H1 (cell line): ENCODE measurements around the gene EXOSC10. TPM values are rescaled to one million over a fixed set of nuclear protein-coding genes. Genes with fewer than 3 reads are reported as not detected.

Experiments
- CTCF ChIA-PET: fragments of 300-600 bp; sonication (Branson Sonifier 250); formaldehyde crosslinking; loops from one replicate; lab custom pipeline; 2021; ENCODE audit not compliant: partially characterized antibody; lab: Charles Lee
- POLR2A ChIA-PET: fragments of 300-600 bp; sonication (Branson Sonifier 250); formaldehyde crosslinking; loops from one replicate; lab custom pipeline; 2021; ENCODE audit warnings: inconsistent platforms; ENCODE audit not compliant: partially characterized antibody; lab: Charles Lee
- DNase-seq, 2 experiments: peaks; one replicate each; pipeline versions ENCODE4 v3.0.0 to v3.0.0-alpha.2; 2010 to 2022; ENCODE audit warnings: low spot score in 2 of 2, low read depth in 1 of 2, mixed read lengths in 1 of 2
- FAIRE-seq: peaks from 2 replicates; lab custom pipeline; 2011; peaks lifted over from hg19 to GRCh38; lab: Jason Lieb, UNC
- H2AFZ ChIP-seq: 2 replicates; pipeline ENCODE4 v1.8.1; 2012; ENCODE audit warnings: low read length, inconsistent platforms
- H2AK5ac ChIP-seq: 2 replicates; pipeline ENCODE4 v1.6.1; 2013; ENCODE audit warnings: low read depth, low read length
- H2BK120ac ChIP-seq: replicated peaks from 2 replicates; pipeline ENCODE3; 2013; ENCODE audit warnings: low read depth, low read length, inconsistent platforms
- H2BK12ac ChIP-seq: 2 replicates; pipeline ENCODE4 v1.6.1; 2013; ENCODE audit warnings: low read depth, low read length
- H2BK15ac ChIP-seq: 2 replicates; pipeline ENCODE4 v1.6.1; 2013; ENCODE audit warnings: low read length
- H2BK20ac ChIP-seq: 2 replicates; pipeline ENCODE4 v1.6.1; 2013; ENCODE audit warnings: low read length
- H2BK5ac ChIP-seq: 2 replicates; pipeline ENCODE4 v1.6.1; 2013; ENCODE audit warnings: low read depth, low read length
- H3K14ac ChIP-seq: 2 replicates; pipeline ENCODE4 v1.6.1; 2013; ENCODE audit warnings: inconsistent platforms; ENCODE audit not compliant: insufficient read length
- H3K18ac ChIP-seq: 2 replicates; pipeline ENCODE4 v1.6.1; 2013; ENCODE audit warnings: low read length; ENCODE audit errors: extremely low read depth
- H3K23ac ChIP-seq: 2 replicates; pipeline ENCODE4 v1.6.1; 2013; ENCODE audit warnings: inconsistent platforms; ENCODE audit not compliant: insufficient read length
- H3K23me2 ChIP-seq: 2 replicates; pipeline ENCODE4 v1.6.1; 2013; ENCODE audit warnings: low read depth, low read length
- H3K27ac ChIP-seq: 2 replicates; pipeline ENCODE4 v1.6.1; 2011; ENCODE audit warnings: low read depth, low read length, inconsistent platforms
- H3K27me3 ChIP-seq, 4 experiments: replicated peaks in 1 of 4; 1 replicate in 1 of 4; 2 replicates in 3 of 4; pipeline versions ENCODE4 v1.6.1 to v1.8.1; 2011 to 2013; ENCODE audit warnings: low read length in 3 of 4, mild to moderate bottlenecking in 3 of 4, inconsistent platforms in 2 of 4, mixed read lengths in 2 of 4, moderate library complexity in 1 of 4; ENCODE audit not compliant: control insufficient read depth in 3 of 4, insufficient read depth in 3 of 4; ENCODE audit errors: extremely low read depth in 1 of 4
- H3K36me3 ChIP-seq, 4 experiments: 2 replicates each; pipeline versions ENCODE4 v1.6.1 to v1.8.1; 2011 to 2013; ENCODE audit warnings: mild to moderate bottlenecking in 4 of 4, low read length in 3 of 4, moderate library complexity in 2 of 4, control low read depth in 1 of 4, inconsistent platforms in 1 of 4; ENCODE audit not compliant: insufficient read depth in 4 of 4, control insufficient read depth in 2 of 4
- H3K4ac ChIP-seq: replicated peaks from 2 replicates; pipeline ENCODE3; 2013; ENCODE audit warnings: low read length, low read depth, mixed read lengths, inconsistent platforms; ENCODE audit not compliant: insufficient read length
- H3K4me1 ChIP-seq, 4 experiments: replicated peaks in 1 of 4; 1 replicate in 1 of 4; 2 replicates in 3 of 4; pipeline versions ENCODE4 v1.6.1 to v1.8.1; 2011 to 2013; ENCODE audit warnings: low read length in 3 of 4, inconsistent platforms in 2 of 4, mixed read lengths in 1 of 4; ENCODE audit not compliant: insufficient read depth in 4 of 4, control insufficient read depth in 3 of 4
- H3K4me2 ChIP-seq, 2 experiments: 2 replicates each; pipeline versions ENCODE4 v1.6.1 to v1.8.1; 2011 to 2013; ENCODE audit warnings: low read depth in 2 of 2, low read length in 2 of 2, control low read depth in 1 of 2, inconsistent platforms in 1 of 2, mild to moderate bottlenecking in 1 of 2; ENCODE audit not compliant: insufficient read depth in 1 of 2
- H3K4me3 ChIP-seq, 4 experiments: fragments of 200-600, 300-600 bp in 1 of 4; sonication (generic), shearing (Covaris generic), sonication (Bioruptor Twin) in 1 of 4; 2 replicates each; pipeline versions ENCODE4 v1.5.1 to v1.8.1; 2011 to 2016; ENCODE audit warnings: low read length in 4 of 4, low read depth in 3 of 4, control low read depth in 2 of 4, inconsistent platforms in 2 of 4, mild to moderate bottlenecking in 2 of 4, mixed read lengths in 1 of 4, moderate library complexity in 1 of 4; ENCODE audit not compliant: insufficient read depth in 2 of 4; ENCODE audit errors: extremely low read depth in 1 of 4
- H3K56ac ChIP-seq: replicated peaks from 2 replicates; pipeline ENCODE3; 2013; ENCODE audit warnings: low read depth, mild to moderate bottlenecking, mixed read lengths, low read length, inconsistent platforms; ENCODE audit not compliant: insufficient read length
- H3K79me1 ChIP-seq: 2 replicates; pipeline ENCODE4 v1.6.1; 2013; ENCODE audit warnings: low read depth, low read length, control low read depth
- H3K79me2 ChIP-seq, 2 experiments: 2 replicates each; pipeline versions ENCODE4 v1.6.1 to v1.8.1; 2012 to 2013; ENCODE audit warnings: low read length in 2 of 2, mild to moderate bottlenecking in 2 of 2, inconsistent platforms in 1 of 2; ENCODE audit not compliant: insufficient read depth in 2 of 2, control insufficient read depth in 1 of 2
- H3K9ac ChIP-seq, 4 experiments: replicated peaks in 1 of 4; 1 replicate in 1 of 4; 2 replicates in 3 of 4; pipeline versions ENCODE4 v1.6.1 to v1.8.1; 2011 to 2013; ENCODE audit warnings: low read depth in 3 of 4, low read length in 3 of 4, control low read depth in 2 of 4, mild to moderate bottlenecking in 2 of 4, moderate library complexity in 2 of 4, inconsistent platforms in 1 of 4; ENCODE audit errors: extremely low read depth in 1 of 4
- H3K9me3 ChIP-seq, 2 experiments: 2 replicates each; pipeline versions ENCODE4 v1.6.1 to v1.8.1; 2012 to 2013; ENCODE audit warnings: mild to moderate bottlenecking in 2 of 2, moderate library complexity in 2 of 2, control low read depth in 1 of 2, inconsistent platforms in 1 of 2, low read depth in 1 of 2, low read length in 1 of 2, mixed read lengths in 1 of 2; ENCODE audit not compliant: insufficient read depth in 2 of 2
- H4K20me1 ChIP-seq, 2 experiments: replicated peaks in 1 of 2; 2 replicates each; pipeline versions ENCODE3 to v1.8.1; 2011 to 2013; ENCODE audit warnings: inconsistent platforms in 2 of 2, low read length in 2 of 2, mild to moderate bottlenecking in 1 of 2; ENCODE audit not compliant: insufficient read depth in 2 of 2, control insufficient read depth in 1 of 2
- H4K5ac ChIP-seq: 2 replicates; pipeline ENCODE4 v1.6.1; 2013; ENCODE audit warnings: low read length, low read depth, mixed read lengths, inconsistent platforms; ENCODE audit not compliant: insufficient read length
- H4K8ac ChIP-seq: 2 replicates; pipeline ENCODE4 v1.8.0; 2013; ENCODE audit warnings: mild to moderate bottlenecking, moderate library complexity, low read length, inconsistent platforms; ENCODE audit not compliant: insufficient read depth; ENCODE audit errors: extremely low read depth
- H4K91ac ChIP-seq: replicated peaks from 2 replicates; pipeline ENCODE3; 2013; ENCODE audit warnings: low read length, mixed read lengths, inconsistent platforms; ENCODE audit not compliant: insufficient read length
- ASH2L ChIP-seq: fragments of 200-600, 300-600 bp; sonication (generic); IDR thresholded peaks from one replicate; pipeline ENCODE4 v1.7.1; 2017; ENCODE audit warnings: low read length
- BACH1 ChIP-seq: IDR thresholded peaks from 2 replicates; pipeline ENCODE4 v1.6.1; 2012; ENCODE audit warnings: low read length, improper control_type of control experiment
- CHD1 ChIP-seq: IDR thresholded peaks from 2 replicates; pipeline ENCODE4 v1.6.1; 2012; ENCODE audit warnings: low read depth, low read length, improper control_type of control experiment
- CHD2 ChIP-seq: IDR thresholded peaks from 2 replicates; pipeline ENCODE4 v1.6.1; 2012; ENCODE audit warnings: low read length, improper control_type of control experiment
- EZH2 ChIP-seq: fragments of 200-600 bp; sonication (generic); IDR thresholded peaks from 2 replicates; pipeline ENCODE4 v1.7.1; 2012; ENCODE audit warnings: low read depth, mild to moderate bottlenecking, moderate library complexity, low read length, inconsistent platforms; ENCODE audit not compliant: severe bottlenecking
- GTF2F1 ChIP-seq: IDR thresholded peaks from 2 replicates; pipeline ENCODE4 v1.6.1; 2012; ENCODE audit warnings: low read depth, low read length, improper control_type of control experiment, borderline replicate concordance
- NANOG ChIP-seq: IDR thresholded peaks from 2 replicates; pipeline ENCODE4 v1.6.1; 2011; ENCODE audit warnings: low read length, low read depth, mild to moderate bottlenecking, inconsistent platforms; ENCODE audit not compliant: insufficient read depth, poor library complexity, severe bottlenecking
- NRF1 ChIP-seq: IDR thresholded peaks from 2 replicates; pipeline ENCODE4 v1.6.1; 2011; ENCODE audit warnings: mild to moderate bottlenecking, low read depth, low read length, improper control_type of control experiment
- PHF8 ChIP-seq: fragments of 200-600 bp; sonication (generic); conservative IDR thresholded peaks from 2 replicates; pipeline ENCODE4 v1.7.1; 2012; ENCODE audit warnings: low read depth, mild to moderate bottlenecking, inconsistent platforms, low read length, moderate library complexity
- POLR2AphosphoS5 ChIP-seq: IDR thresholded peaks from 2 replicates; pipeline ENCODE4 v1.6.1; 2011; ENCODE audit warnings: low read depth, low read length
- POU5F1 ChIP-seq: IDR thresholded peaks from 2 replicates; pipeline ENCODE4 v1.6.1; 2011; ENCODE audit warnings: low read depth, mild to moderate bottlenecking, low read length, moderate library complexity
- SIN3A ChIP-seq, 2 experiments: IDR thresholded peaks in 1 of 2; conservative IDR thresholded peaks in 1 of 2; 2 replicates each; pipeline ENCODE4 v1.6.1; 2011 to 2012; ENCODE audit warnings: low read length in 2 of 2, improper control_type of control experiment in 1 of 2, low read depth in 1 of 2, mild to moderate bottlenecking in 1 of 2
- SIRT6 ChIP-seq: IDR thresholded peaks from one replicate; pipeline ENCODE4 v1.7.1; 2012; ENCODE audit warnings: low read length, inconsistent platforms
- SP1 ChIP-seq: IDR thresholded peaks from 2 replicates; pipeline ENCODE4 v1.6.1; 2011; ENCODE audit warnings: low read depth, low read length
- WGBS, 2 experiments: shearing (Covaris generic) in 1 of 2; methylation state at CpG; one replicate each; pipeline versions ENCODE4 v1.1.6 to v1.1.7; 2013 to 2015; ENCODE audit warnings: low lambda C conversion rate in 2 of 2, mixed read lengths in 2 of 2, inconsistent platforms in 1 of 2, low coverage in 1 of 2, missing lambda C conversion rate in 1 of 2; ENCODE audit not compliant: insufficient replicate concordance in 2 of 2, insufficient coverage in 1 of 2, insufficient read length in 1 of 2; ENCODE audit errors: extremely low coverage in 1 of 2, missing lambda C conversion rate in 1 of 2; 5-methylcytosine and 5-hydroxymethylcytosine counted together
- polyA plus RNA-seq, 7 experiments: library from polyadenylated mRNA; depleted of rRNA in 3 of 7; stranded (reverse) in 5 of 7; unstranded in 2 of 7; fragments of >200 nt in 5 of 7; fragments of 200-250 nt in 2 of 7; gene quantifications; 1 replicate in 5 of 7; 2 replicates in 1 of 7; 4 replicates in 1 of 7; pipeline versions ENCODE4 v1.2.1 to v1.2.3, GENCODE V29; 2011 to 2013; ENCODE audit warnings: missing spikeins in 2 of 7, mixed read lengths in 2 of 7
- total RNA-seq: library from RNA; stranded (reverse); fragmentation: NEBNext Ultra II Directional; extraction: Animal tissue kit (Norgen Biotek cat#: 25700); gene quantifications from 2 replicates; pipeline ENCODE4 v1.2.1, GENCODE V29; 2021

Gene EXOSC10
- total and polyA plus RNA-seq, 2 of the 8 experiments (the other 6 are each of a cell fraction or from before 2014, with no cell fraction given) = 57.9 to 86.1 TPM

- whole genome bisulfite sequencing, 2 experiments = 75% methylated on average over 10 of the region's 10 CpGs; no CpG with 5 or more reads in 1 of the 2 experiments
- no peak for TF ChIP-seq CHD1
- peak; percentile 70; a peak in 1 of 4 replicates for TF ChIP-seq SIN3A (conservative IDR thresholded peaks at IDR 0.05 in 1 of 2, IDR thresholded peaks at IDR 0.05 in 1 of 2; ENCODE audit: low read depth in 1 of 2, low read length in 2 of 2)
- TF ChIP-seq PHF8 = no peak
- peak; percentile 48; the same call in 1 of the 2 replicates for TF ChIP-seq POLR2AphosphoS5
- no peak for TF ChIP-seq EZH2
- TF ChIP-seq NANOG = no peak
- no peak for TF ChIP-seq CHD2
- TF ChIP-seq ASH2L = no peak
- no peak for TF ChIP-seq SIRT6
- TF ChIP-seq NRF1 = no peak
- TF ChIP-seq POU5F1 = no peak
- peak; percentile 58; the same call in 1 of the 2 replicates for TF ChIP-seq BACH1
- TF ChIP-seq SP1 = no peak
- TF ChIP-seq GTF2F1 = no peak
These were observed 45.9 kb downstream of the EXOSC10 start for GRCh38 chr1:11053758-11054137.

More at GRCh38 chr1:11053758-11054137, 45.9 kb downstream of the EXOSC10 start:
- Histone ChIP-seq H3K23ac (no peak overlapping the region), H3K9ac (no peak overlapping the region), H2BK5ac (0 out of 2 replicates have a peak overlapping the region, but pooled peaks have one; percentile 16), H3K4me1 (peaks cover 0 to 15% (median 7%) of the 10 kb centered on the region in 4 experiments; a peak in 6 of 7 replicates), H3K56ac (no peak overlapping the region), H3K4me2 (no peak overlapping the region), H4K91ac (no peak overlapping the region), H3K4me3 (no peak overlapping the region), H2BK15ac (no peak overlapping the region), H3K27ac (0 out of 2 replicates have a peak overlapping the region, but pooled peaks have one; percentile 6), H3K23me2 (peaks cover 5% of the 10 kb centered on the region; the same call in 1 of the 2 replicates), H3K18ac (no peak overlapping the region), H2BK20ac (no peak overlapping the region), H4K5ac (no peak overlapping the region), H2BK120ac (no peak overlapping the region), H4K8ac (no peak overlapping the region; the same call in 1 of the 2 replicates), H2BK12ac (no peak overlapping the region), H3K27me3 (no peaks in the 10 kb centered on the region), H3K4ac (no peak overlapping the region), H4K20me1 (peaks cover 3 to 7% of the 10 kb centered on the region in 2 experiments), H2AK5ac (no peak overlapping the region), H2AFZ (no peak overlapping the region), H3K14ac (no peak overlapping the region), H3K9me3 (no peaks in the 10 kb centered on the region), H3K79me2 (peaks cover 0 to 2% of the 10 kb centered on the region in 2 experiments; a peak in 1 of 4 replicates), H3K36me3 (peaks cover 6 to 27% (median 14%) of the 10 kb centered on the region in 4 experiments; a peak in 7 of 8 replicates), H3K79me1 (no peaks in the 10 kb centered on the region; the same call in 1 of the 2 replicates)
- DNase-seq = peak in 1 of 2 experiments; percentile 89
- POLR2A ChIA-PET = interaction anchor here (0.6 to 5.8 kb wide), 9 partner anchors 8 to 590 kb away, joined by 3 to 44 read pairs (median 9); partner anchors contain the start of gene SRM
- no peak for FAIRE-seq
- CTCF ChIA-PET = interaction anchor here (0.6 to 14.5 kb wide), 4 partner anchors 16 to 554 kb away, joined by 3 to 168 read pairs (median 3); no protein-coding TSS in a partner anchor
